Hepatocyte (in vitro differentiated cells): ENCODE data around the gene RUNX1. TPM values are rescaled to one million over a fixed set of nuclear protein-coding genes. Genes with fewer than 3 reads are reported as not detected.
A peak's percentile ranks its signal among the peaks of the same experiment; 100 is the strongest.

Experiments
- DNase-seq: peaks from one replicate; pipeline ENCODE4 v3.0.0-alpha.2; 2016; ENCODE audit warnings: low spot score
- H2AFZ ChIP-seq: fragments of 200-600 bp; sonication (generic); 2 replicates; pipeline ENCODE4 v1.6.0; 2016; ENCODE audit warnings: antibody characterized with exemption, mild to moderate bottlenecking
- H3K27ac ChIP-seq: fragments of 200-600 bp; sonication (generic); 2 replicates; pipeline ENCODE4 v1.5.1; 2016; ENCODE audit warnings: mild to moderate bottlenecking
- H3K27me3 ChIP-seq: fragments of 200-600 bp; sonication (generic); 2 replicates; pipeline ENCODE4 v1.6.1; 2016
- H3K36me3 ChIP-seq: fragments of 200-600 bp; sonication (generic); replicated peaks from 2 replicates; pipeline ENCODE4 v1.5.1; 2016; ENCODE audit warnings: low read depth; ENCODE audit not compliant: insufficient read depth
- H3K4me1 ChIP-seq: fragments of 200-600 bp; sonication (generic); 2 replicates; pipeline ENCODE4 v1.5.1; 2016; ENCODE audit warnings: mild to moderate bottlenecking, moderate library complexity; ENCODE audit not compliant: insufficient read depth
- H3K4me2 ChIP-seq: fragments of 200-600 bp; sonication (generic); 2 replicates; pipeline ENCODE4 v1.6.0; 2016
- H3K4me3 ChIP-seq: fragments of 200-600 bp; sonication (generic); 2 replicates; pipeline ENCODE4 v1.5.1; 2016; ENCODE audit warnings: mild to moderate bottlenecking
- H3K79me2 ChIP-seq: fragments of 200-600 bp; sonication (generic); 2 replicates; pipeline ENCODE4 v1.6.0; 2017; ENCODE audit warnings: mild to moderate bottlenecking
- H3K9me2 ChIP-seq: fragments of 200-600 bp; sonication (generic); replicated peaks from 2 replicates; pipeline ENCODE4 v1.6.0; 2017; ENCODE audit warnings: mild to moderate bottlenecking; ENCODE audit not compliant: insufficient read depth
- H3K9me3 ChIP-seq: fragments of 200-600 bp; sonication (generic); 2 replicates; pipeline ENCODE4 v1.5.1; 2016; ENCODE audit warnings: low read depth, mild to moderate bottlenecking
- H4K20me1 ChIP-seq: fragments of 200-600 bp; sonication (generic); 2 replicates; pipeline ENCODE4 v1.6.0; 2016; ENCODE audit warnings: mild to moderate bottlenecking; ENCODE audit not compliant: insufficient read depth, poor library complexity, severe bottlenecking
- CTCF ChIP-seq: fragments of 200-600 bp; sonication (generic); IDR thresholded peaks from 2 replicates; pipeline ENCODE4 v1.5.1; 2016; ENCODE audit warnings: antibody characterized with exemption, mild to moderate bottlenecking; ENCODE audit not compliant: poor library complexity
- EZH2 ChIP-seq: fragments of 200-600 bp; sonication (generic); IDR thresholded peaks from 2 replicates; pipeline ENCODE4 v1.6.1; 2016; ENCODE audit warnings: antibody characterized with exemption, mild to moderate bottlenecking, borderline replicate concordance
- EZH2phosphoT487 ChIP-seq: fragments of 200-600 bp; sonication (generic); IDR thresholded peaks from one replicate; pipeline ENCODE4 v1.6.1; 2018; ENCODE audit warnings: antibody characterized with exemption, mild to moderate bottlenecking, low read depth, moderate library complexity; ENCODE audit not compliant: unreplicated experiment, severe bottlenecking
- WGBS: methylation state at CpG from one replicate; pipeline ENCODE4 v1.1.6; 2016; ENCODE audit warnings: low lambda C conversion rate; ENCODE audit errors: missing lambda C conversion rate; 5-methylcytosine and 5-hydroxymethylcytosine counted together
- polyA plus RNA-seq: library from polyadenylated mRNA; unstranded; fragments of >200 nt; fragmentation: Nextera tagmentation; extraction: Ambion mirVana; gene quantifications from 2 replicates; pipeline ENCODE4 v1.2.1, GENCODE V29; 2016
- total RNA-seq: library from RNA; depleted of rRNA; stranded (reverse); fragments of >200 nt; gene quantifications from 2 replicates; pipeline ENCODE4 v1.2.3, GENCODE V29; 2014

Gene RUNX1
- total and polyA plus RNA-seq, 2 experiments from 2014 or later, result 8.5 to 10.9 TPM

DNA sequence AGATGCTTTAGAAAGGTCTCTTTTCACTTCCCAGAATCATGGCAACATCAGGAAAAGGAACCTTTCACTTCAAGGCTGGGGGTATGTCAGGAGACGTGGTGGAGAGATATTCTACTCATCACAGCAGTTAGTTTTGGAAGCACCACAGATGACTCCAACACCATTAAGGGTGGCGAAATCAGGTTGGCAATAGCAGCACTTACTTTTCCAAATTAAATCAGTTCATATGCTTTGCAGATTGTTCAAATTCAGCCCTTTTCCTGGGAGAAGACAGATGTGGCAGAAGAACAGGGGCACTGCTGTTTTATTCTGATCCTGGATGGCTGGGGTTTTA lies 79.0 kb downstream of the RUNX1 start:
- H3K27ac ChIP-seq, result no peak overlapping the region
- H3K9me3 ChIP-seq, result no peaks in the 10 kb centered on the region
- DNase-seq, result no peak
- H4K20me1 ChIP-seq, result no peaks in the 10 kb centered on the region
- WGBS, result 92% methylated on average over 2 of the region's 2 CpGs
- no peaks in the 10 kb centered on the region for H3K27me3 ChIP-seq
- H2AFZ ChIP-seq, result no peak overlapping the region
- no peaks in the 10 kb centered on the region for H3K4me1 ChIP-seq
- H3K4me3 ChIP-seq, result no peak overlapping the region
- no peaks in the 10 kb centered on the region for H3K79me2 ChIP-seq
- H3K4me2 ChIP-seq, result no peak overlapping the region
- H3K36me3 ChIP-seq, result no peaks in the 10 kb centered on the region
- TF ChIP-seq EZH2 (no peak), EZH2phosphoT487 (no peak), CTCF (no peak)
- H3K9me2 ChIP-seq, result no peaks in the 10 kb centered on the region

- no peaks in the 10 kb centered on the region for H3K27me3 ChIP-seq
- no peak for DNase-seq
- no peaks in the 10 kb centered on the region for H3K9me3 ChIP-seq
- TF ChIP-seq EZH2phosphoT487, result no peak
- no peak for TF ChIP-seq CTCF
- TF ChIP-seq EZH2, result no peak
- no peak overlapping the region for H3K27ac ChIP-seq
- WGBS, result 67% methylated on average over 8 of the region's 8 CpGs
- H3K36me3 ChIP-seq, result no peaks in the 10 kb centered on the region
- H4K20me1 ChIP-seq, result no peaks in the 10 kb centered on the region
- H3K4me2 ChIP-seq, result no peak overlapping the region
- H3K9me2 ChIP-seq, result no peaks in the 10 kb centered on the region
- H3K4me3 ChIP-seq, result no peak overlapping the region
- no peak overlapping the region for H2AFZ ChIP-seq
- peaks cover 5% of the 10 kb centered on the region for H3K4me1 ChIP-seq
- no peaks in the 10 kb centered on the region for H3K79me2 ChIP-seq
Measured at GRCh38 chr21:34969423-34970166, 79.5 kb downstream of the RUNX1 start.

GRCh38 chr21:34968414-34969333 lies 80.4 kb downstream of the RUNX1 start:
- DNase-seq, result no peak
- H3K9me3 ChIP-seq, result no peaks in the 10 kb centered on the region
- H3K4me3 ChIP-seq, result no peak overlapping the region
- H3K4me2 ChIP-seq, result no peak overlapping the region
- H3K27me3 ChIP-seq, result no peaks in the 10 kb centered on the region
- peak overlapping the region; percentile 36 for H3K27ac ChIP-seq
- no peak overlapping the region for H2AFZ ChIP-seq
- no peaks in the 10 kb centered on the region for H4K20me1 ChIP-seq
- peaks cover 5% of the 10 kb centered on the region for H3K4me1 ChIP-seq
- TF ChIP-seq CTCF (no peak), EZH2 (no peak), EZH2phosphoT487 (no peak)
- H3K79me2 ChIP-seq, result no peaks in the 10 kb centered on the region
- no peaks in the 10 kb centered on the region for H3K9me2 ChIP-seq
- no peaks in the 10 kb centered on the region for H3K36me3 ChIP-seq
- 70% methylated on average over 13 of the region's 13 CpGs for WGBS
